Heart right ventricle (tissue), 16 donors: ENCODE results near the gene KY. TPM values are rescaled to one million over a fixed set of nuclear protein-coding genes. Genes with fewer than 3 reads are reported as not detected.

Experiments
- ATAC-seq, 8 donors: fragments of 200-7000 bp; cut with Tn5 transposase; one replicate each; pipeline ENCODE4 v1.9.1; 2020; ENCODE audit warnings: mild to moderate bottlenecking in 8 of 8, moderate library complexity in 8 of 8, moderate number of reproducible peaks in 1 of 8
- DNase-seq, 2 donors: peaks; one replicate each; pipeline ENCODE4 v3.0.0-alpha.2; 2020
- H3K27ac ChIP-seq, 10 donors: fragments of 200-600 bp; sonication (generic) in 2 of 10; one replicate each; pipeline versions ENCODE4 v1.5.0 to v1.8.0; 2020 to 2022; ENCODE audit warnings: mild to moderate bottlenecking in 3 of 10
- H3K27me3 ChIP-seq, 7 donors: fragments of 200-600 bp; one replicate each; pipeline ENCODE4 v1.8.0; 2021 to 2022; ENCODE audit warnings: mild to moderate bottlenecking in 2 of 7
- H3K36me3 ChIP-seq, 9 donors: fragments of 200-600 bp; sonication (generic) in 1 of 9; one replicate each; pipeline versions ENCODE4 v1.5.0 to v1.8.0; 2020 to 2022; ENCODE audit warnings: mild to moderate bottlenecking in 2 of 9
- H3K4me1 ChIP-seq, 9 donors: fragments of 200-600 bp; sonication (generic) in 1 of 9; one replicate each; pipeline versions ENCODE4 v1.5.0 to v1.8.0; 2020 to 2022; ENCODE audit warnings: mild to moderate bottlenecking in 4 of 9
- H3K4me3 ChIP-seq, 10 donors: fragments of 200-600 bp; sonication (generic) in 2 of 10; one replicate each; pipeline versions ENCODE4 v1.5.0 to v1.8.0; 2020 to 2022; ENCODE audit warnings: mild to moderate bottlenecking in 7 of 10, moderate library complexity in 2 of 10
- H3K9me3 ChIP-seq, 11 donors: fragments of 200-600 bp in 10 of 11; sonication (generic) in 2 of 11; one replicate each; pipeline versions ENCODE4 v1.5.0 to v1.8.0; 2013 to 2022; ENCODE audit warnings: mild to moderate bottlenecking in 2 of 11, control low read depth in 1 of 11, moderate library complexity in 1 of 11
- CTCF ChIP-seq, 9 donors: fragments of 200-600 bp; sonication (generic) in 2 of 9; IDR thresholded peaks; one replicate each; pipeline versions ENCODE4 v1.5.0 to v1.8.0; 2021 to 2022; ENCODE audit warnings: antibody characterized with exemption in 9 of 9, mild to moderate bottlenecking in 5 of 9, moderate library complexity in 1 of 9
- WGBS, 2 donors: extraction: QIAGEN DNeasy Blood & Tissue Kit; methylation state at CpG; one replicate each; pipeline ENCODE4 v1.1.7; 2013; ENCODE audit warnings: inconsistent platforms in 1 of 2; 5-methylcytosine and 5-hydroxymethylcytosine counted together
- intact Hi-C, 10 donors: fragments of 100-400 bp; cut with DNase I; formaldehyde crosslinking; loops; one replicate each; pipeline versions ENCODE4 v1.11.1 to v1.14.2; 2022
- polyA plus RNA-seq, 2 donors: library from polyadenylated mRNA; stranded (reverse); fragments of 200-250 nt; gene quantifications; one replicate each; pipeline ENCODE4 v1.2.3, GENCODE V29; 2013
- total RNA-seq, 10 donors: library from RNA; stranded (reverse); fragmentation: NEBNext Ultra II Directional in 3 of 10; extraction: Animal tissue kit (Norgen Biotek cat#: 25700) in 3 of 10; gene quantifications; one replicate each; pipeline versions ENCODE4 v1.2.1 to v1.2.4, GENCODE V29; 2021 to 2023
- donor health status: Arrhythmogenic right ventricular cardiomyopathy.
- donor health status: ischemic (EF 13 %, LVEDD 7.1; RV severe dilation, severe dysfunction).
- donor health status: healthy with polysubstance abuse.
- donor health status: DM: no; HTN: yes; CAD: no.
- donor health status: DM: no; HTN: no; CAD: no.
- donor health status: ischemic (EF 25% LVEDD 6.9; RV normal size, moderate dysfunction).
- donor health status: ischemic (EF 25% LVEDD 5.7; RV mildly dilated, moderate dysfunction).
- donor health status: healthy.
- donor health status: DM: yes; HTN: yes; CAD: no.
- donor health status: Ischemic cardiomyopathy.
- donor health status: ischemic (EF 35%, LVEDD 5.7; RV mildly dilated, moderate dysfunction).
- donor health status: nonischemic (EF 11% LVEDD 7.7; RV severe dilation, severe dysfunction).
- donor health status: DM: yes; HTN: yes; CAD: no.
- donor health status: PGD.
- donor health status: ischemic (EF 29% LVEDD 5.4; RV normal size, mild dysfunction).
- donor health status: nonischemic (EF 23%, LVEDD 6.1; RV moderate dilation, normal function).

Gene KY
- total and polyA plus RNA-seq, 12 donors, result 0.46 to 24.3 (median 8.2) TPM

- intact Hi-C loops, result no loop called here
- 88 to 97% methylated on average over 1 of the region's 1 CpG for WGBS, 2 donors
- TF ChIP-seq CTCF (IDR thresholded peaks at IDR 0.05), result peak in 2 of 9 donors; percentile 18 to 24
These were observed 20.3 kb downstream of the KY start for GRCh38 chr3:134630506-134630905.

GRCh38 chr3:134628884-134629283 is 21.9 kb downstream of the KY start:
- no peak for DNase-seq
- Histone ChIP-seq H3K27ac (no peak overlapping the region), H3K4me3 (no peak overlapping the region), H3K36me3 (peaks cover 0 to 13% (median 0%) of the 10 kb centered on the region in 9 donors), H3K9me3 (peaks cover 0 to 33% (median 6%) of the 10 kb centered on the region in 11 donors), H3K4me1 (no peaks in the 10 kb centered on the region), H3K27me3 (no peaks in the 10 kb centered on the region)
- intact Hi-C loops, result no loop called here
- 84 to 90% methylated on average over 2 of the region's 2 CpGs for WGBS, 2 donors
- no peak for TF ChIP-seq CTCF (IDR thresholded peaks at IDR 0.05)
- no peak for ATAC-seq

More at GRCh38 chr3:134630506-134630905, 20.3 kb downstream of the KY start:
- Histone ChIP-seq H3K27me3 (no peaks in the 10 kb centered on the region), H3K27ac (no peak overlapping the region), H3K4me3 (no peak overlapping the region), H3K9me3 (peaks cover 0 to 35% (median 6%) of the 10 kb centered on the region in 11 donors), H3K4me1 (no peaks in the 10 kb centered on the region), H3K36me3 (peaks cover 0 to 13% (median 0%) of the 10 kb centered on the region in 9 donors)
- ATAC-seq (peak in 1 of 8 donors; percentile 18), DNase-seq (no peak)

GRCh38 chr3:134627831-134628230 is 23.0 kb downstream of the KY start:
- ATAC-seq (no peak), DNase-seq (no peak)
- WGBS, 2 donors, result 75 to 80% methylated on average over 1 of the region's 1 CpG
- Histone ChIP-seq H3K27me3 (no peaks in the 10 kb centered on the region), H3K9me3 (peaks cover 0 to 27% (median 6%) of the 10 kb centered on the region in 11 donors), H3K36me3 (peaks cover 0 to 13% (median 0%) of the 10 kb centered on the region in 9 donors), H3K4me1 (no peaks in the 10 kb centered on the region), H3K27ac (no peak overlapping the region), H3K4me3 (no peak overlapping the region)
- intact Hi-C loops, result no loop called here
- TF ChIP-seq CTCF (IDR thresholded peaks at IDR 0.05), result no peak

GRCh38 chr3:134625885-134626741 is 24.7 kb downstream of the KY start:
- ATAC-seq (no peak), DNase-seq (no peak)
- Histone ChIP-seq H3K4me3 (no peak overlapping the region), H3K27me3 (no peaks in the 10 kb centered on the region), H3K27ac (no peak overlapping the region), H3K36me3 (peaks cover 0 to 13% (median 0%) of the 10 kb centered on the region in 9 donors), H3K9me3 (peaks cover 0 to 16% (median 0%) of the 10 kb centered on the region in 11 donors), H3K4me1 (peaks cover 0 to 11% (median 0%) of the 10 kb centered on the region in 9 donors)
- intact Hi-C loops, result no loop called here
- TF ChIP-seq CTCF (IDR thresholded peaks at IDR 0.05), result no peak
- 85 to 87% methylated on average over 5 of the region's 5 CpGs for WGBS, 2 donors
